ENCODE results near the gene MPND.
A peak's percentile ranks its signal among the peaks of the same experiment; 100 is the strongest.

Gene MPND

DNA sequence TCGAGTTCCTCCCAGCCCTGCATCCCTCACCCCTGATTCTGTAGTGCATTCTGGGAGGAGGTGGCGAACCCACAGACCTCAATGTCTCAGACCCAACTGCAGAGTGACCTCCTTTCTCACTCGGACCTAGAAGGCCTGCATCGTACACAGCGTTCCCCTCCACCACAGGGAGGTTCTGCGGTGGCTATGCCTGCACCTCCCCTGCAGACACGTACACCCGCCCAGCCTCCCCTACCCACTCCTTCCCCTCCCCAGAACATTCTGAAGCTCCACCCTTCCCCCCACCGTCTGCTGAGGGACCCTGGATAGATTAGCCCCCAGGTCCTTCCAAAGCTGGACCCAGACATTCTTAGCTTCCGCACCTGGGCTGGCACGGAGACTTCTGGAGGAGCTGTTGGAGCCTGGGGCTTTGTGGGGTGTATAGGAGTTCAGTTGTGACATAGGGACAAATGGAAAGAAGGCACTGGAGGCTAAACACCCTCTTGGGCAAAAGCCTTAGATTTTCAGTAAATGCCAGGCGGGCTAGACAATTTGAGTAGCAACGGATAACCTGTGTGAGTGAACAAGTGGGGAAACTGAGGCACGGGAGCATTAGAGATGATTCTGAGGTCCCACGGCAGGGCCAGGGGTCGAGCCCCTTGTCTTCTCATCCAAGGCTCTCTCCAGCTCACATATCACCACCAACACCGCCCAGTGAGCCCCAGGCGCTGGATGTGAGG is 39.4 kb upstream of the MPND start:
- Histone ChIP-seq H3K4me3 (ENCODE audit: insufficient read depth, low read depth, low read length) (peak overlapping the region; percentile 53), H3K9me3 (ENCODE audit: control insufficient read depth, low read length) (no peaks in the 10 kb centered on the region), H3K27me3 (ENCODE audit: control insufficient read depth, insufficient read depth, low read length, poor library complexity, severe bottlenecking) (no peaks in the 10 kb centered on the region), H3K36me3 (ENCODE audit: control insufficient read depth, insufficient read depth, low read length) (peaks cover 4% of the 10 kb centered on the region), H3K4me1 (ENCODE audit: control insufficient read depth, insufficient read depth, low read length) (peaks cover 4% of the 10 kb centered on the region), H3K27ac (ENCODE audit: insufficient read depth, low read depth, low read length, poor library complexity, severe bottlenecking) (no peak overlapping the region)
- WGBS, 2 experiments = 65 to 68% methylated on average over 18 of the region's 18 CpGs

DNA sequence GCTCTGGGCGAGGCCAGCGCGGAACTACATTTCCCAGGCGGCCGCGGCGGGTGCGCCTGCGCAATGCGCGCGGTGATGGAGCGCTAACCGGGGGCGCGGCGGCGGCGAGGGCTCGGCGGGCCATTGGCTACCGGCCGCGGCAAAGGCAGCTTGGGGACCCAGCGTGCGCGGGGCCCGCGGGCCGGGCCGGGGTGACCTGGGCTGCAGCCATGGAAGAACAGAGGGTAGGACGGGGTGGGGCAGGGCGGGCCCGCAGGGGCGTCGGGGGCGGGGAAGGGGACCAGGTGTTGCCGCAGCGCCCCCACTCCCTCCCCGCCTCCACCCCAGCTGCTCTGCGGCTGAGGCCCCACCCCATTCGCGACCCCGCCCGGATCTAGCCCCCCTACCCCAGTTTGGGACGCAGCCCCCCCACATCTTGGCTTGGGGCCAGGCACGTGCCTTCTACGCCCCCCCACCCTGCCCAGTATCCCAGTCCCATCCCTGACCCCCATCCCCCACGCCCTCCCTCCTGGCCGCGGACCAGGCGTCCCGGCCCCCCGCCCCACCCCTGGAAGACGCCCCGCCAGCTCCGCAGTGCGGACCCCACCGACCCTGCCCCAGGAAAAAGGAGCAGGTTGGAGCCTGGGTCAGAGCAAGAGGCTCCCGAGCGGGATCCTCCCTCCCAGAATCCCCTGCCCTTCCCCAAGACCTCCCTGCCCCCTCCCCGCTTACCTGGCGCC is 38.7 kb upstream of the MPND start, which contains the start of gene FSD1:
TSS of gene FSD1 (plus strand) at position 61 of the 719 bp plus-strand sequence. CDS start at position 210, 149 bp downstream.
- 3% methylated on average over 52 to 63 of the region's 63 CpGs for WGBS, 2 experiments
- Histone ChIP-seq H3K9me3 (ENCODE audit: control insufficient read depth, low read length) (no peaks in the 10 kb centered on the region), H3K27ac (ENCODE audit: insufficient read depth, low read depth, low read length, poor library complexity, severe bottlenecking) (no peak within 1 kb of the TSS), H3K36me3 (ENCODE audit: control insufficient read depth, insufficient read depth, low read length) (peaks cover 4% of the 10 kb centered on the region), H3K4me3 (ENCODE audit: insufficient read depth, low read depth, low read length) (peak within 1 kb of the TSS; percentile 53), H3K27me3 (ENCODE audit: control insufficient read depth, insufficient read depth, low read length, poor library complexity, severe bottlenecking) (no peaks in the 10 kb centered on the region), H3K4me1 (ENCODE audit: control insufficient read depth, insufficient read depth, low read length) (peaks cover 4% of the 10 kb centered on the region)

DNA sequence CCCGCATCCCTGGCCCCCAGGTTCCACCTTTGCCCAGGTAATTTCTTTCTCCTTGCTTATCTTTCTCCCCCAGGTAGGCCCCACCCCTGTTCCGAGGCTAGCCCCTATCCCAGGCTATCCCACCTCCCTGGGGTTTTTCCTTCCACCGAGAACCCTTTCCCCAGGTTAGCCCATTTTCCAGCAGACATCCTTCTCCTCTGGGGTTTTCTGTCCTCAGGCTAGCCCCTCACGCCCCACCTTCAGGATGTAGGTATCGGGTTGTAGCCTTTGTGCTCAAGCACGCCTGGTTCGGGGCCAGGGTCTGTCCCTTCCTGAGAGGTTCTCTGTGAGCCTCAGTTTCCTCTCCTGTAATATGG is 38.1 kb upstream of the MPND start:
- 80 to 81% methylated on average over 7 of the region's 7 CpGs for WGBS, 2 experiments
- H3K9me3 ChIP-seq (ENCODE audit: control insufficient read depth, low read length) = no peaks in the 10 kb centered on the region
- H3K4me3 ChIP-seq (ENCODE audit: insufficient read depth, low read depth, low read length) = peak overlapping the region; percentile 53
- peaks cover 4% of the 10 kb centered on the region for H3K4me1 ChIP-seq (ENCODE audit: control insufficient read depth, insufficient read depth, low read length)
- H3K27me3 ChIP-seq (ENCODE audit: control insufficient read depth, insufficient read depth, low read length, poor library complexity, severe bottlenecking) = no peaks in the 10 kb centered on the region
- H3K27ac ChIP-seq (ENCODE audit: insufficient read depth, low read depth, low read length, poor library complexity, severe bottlenecking) = no peak overlapping the region
- peaks cover 6% of the 10 kb centered on the region for H3K36me3 ChIP-seq (ENCODE audit: control insufficient read depth, insufficient read depth, low read length)

- WGBS, 2 experiments = 94 to 96% methylated on average over 16 of the region's 16 CpGs
- no peaks in the 10 kb centered on the region for H3K27me3 ChIP-seq (ENCODE audit: control insufficient read depth, insufficient read depth, low read length, poor library complexity, severe bottlenecking)
- no peak overlapping the region for H3K4me3 ChIP-seq (ENCODE audit: insufficient read depth, low read depth, low read length)
- H3K27ac ChIP-seq (ENCODE audit: insufficient read depth, low read depth, low read length, poor library complexity, severe bottlenecking) = no peak overlapping the region
- peaks cover 4% of the 10 kb centered on the region for H3K4me1 ChIP-seq (ENCODE audit: control insufficient read depth, insufficient read depth, low read length)
- peaks cover 10% of the 10 kb centered on the region for H3K36me3 ChIP-seq (ENCODE audit: control insufficient read depth, insufficient read depth, low read length)
- no peaks in the 10 kb centered on the region for H3K9me3 ChIP-seq (ENCODE audit: control insufficient read depth, low read length)
These were observed 37.7 kb upstream of the MPND start for GRCh38 chr19:4305659-4306058.

- WGBS, 2 experiments = 94% methylated on average over 22 of the region's 22 CpGs
- no peaks in the 10 kb centered on the region for H3K9me3 ChIP-seq (ENCODE audit: control insufficient read depth, low read length)
- H3K36me3 ChIP-seq (ENCODE audit: control insufficient read depth, insufficient read depth, low read length) = peaks cover 28% of the 10 kb centered on the region
- H3K4me3 ChIP-seq (ENCODE audit: insufficient read depth, low read depth, low read length) = no peak overlapping the region
- no peaks in the 10 kb centered on the region for H3K4me1 ChIP-seq (ENCODE audit: control insufficient read depth, insufficient read depth, low read length)
- no peaks in the 10 kb centered on the region for H3K27me3 ChIP-seq (ENCODE audit: control insufficient read depth, insufficient read depth, low read length, poor library complexity, severe bottlenecking)
- H3K27ac ChIP-seq (ENCODE audit: insufficient read depth, low read depth, low read length, poor library complexity, severe bottlenecking) = no peak overlapping the region
These were observed 32.9 kb upstream of the MPND start for GRCh38 chr19:4310247-4311121.

- Histone ChIP-seq H3K27me3 (ENCODE audit: control insufficient read depth, insufficient read depth, low read length, poor library complexity, severe bottlenecking) (no peaks in the 10 kb centered on the region), H3K36me3 (ENCODE audit: control insufficient read depth, insufficient read depth, low read length) (peaks cover 45% of the 10 kb centered on the region), H3K4me1 (ENCODE audit: control insufficient read depth, insufficient read depth, low read length) (no peaks in the 10 kb centered on the region), H3K9me3 (ENCODE audit: control insufficient read depth, low read length) (peaks cover 3% of the 10 kb centered on the region), H3K27ac (ENCODE audit: insufficient read depth, low read depth, low read length, poor library complexity, severe bottlenecking) (no peak overlapping the region), H3K4me3 (ENCODE audit: insufficient read depth, low read depth, low read length) (no peak overlapping the region)
- WGBS, 2 experiments = 86 to 91% methylated on average over 11 of the region's 12 CpGs
These were observed 29.4 kb upstream of the MPND start for GRCh38 chr19:4313847-4314490.

DNA sequence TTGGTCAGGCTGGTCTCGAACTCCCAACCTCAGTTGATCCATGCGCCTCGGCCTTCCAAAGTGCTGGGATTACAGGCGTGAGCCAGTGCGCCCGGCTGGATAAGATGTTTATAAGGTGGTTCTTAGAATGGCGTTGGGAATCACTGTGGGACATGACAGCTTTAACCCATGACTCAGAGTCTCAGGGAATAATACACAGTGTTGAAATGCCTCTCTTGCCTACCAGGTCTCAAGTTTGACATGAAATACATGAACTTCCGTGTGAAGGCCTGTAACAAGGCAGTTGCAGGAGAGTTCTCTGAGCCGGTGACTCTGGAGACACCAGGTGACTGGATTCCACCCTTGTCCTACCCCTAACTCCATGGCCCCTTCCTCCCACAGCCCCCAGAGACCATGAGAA is 26.4 kb upstream of the MPND start:
- Histone ChIP-seq H3K4me1 (ENCODE audit: control insufficient read depth, insufficient read depth, low read length) (no peaks in the 10 kb centered on the region), H3K36me3 (ENCODE audit: control insufficient read depth, insufficient read depth, low read length) (peaks cover 34% of the 10 kb centered on the region), H3K9me3 (ENCODE audit: control insufficient read depth, low read length) (peaks cover 3% of the 10 kb centered on the region), H3K27me3 (ENCODE audit: control insufficient read depth, insufficient read depth, low read length, poor library complexity, severe bottlenecking) (no peaks in the 10 kb centered on the region), H3K27ac (ENCODE audit: insufficient read depth, low read depth, low read length, poor library complexity, severe bottlenecking) (no peak overlapping the region), H3K4me3 (ENCODE audit: insufficient read depth, low read depth, low read length) (no peak overlapping the region)
- 94% methylated on average over 9 of the region's 9 CpGs for WGBS, 2 experiments

DNA sequence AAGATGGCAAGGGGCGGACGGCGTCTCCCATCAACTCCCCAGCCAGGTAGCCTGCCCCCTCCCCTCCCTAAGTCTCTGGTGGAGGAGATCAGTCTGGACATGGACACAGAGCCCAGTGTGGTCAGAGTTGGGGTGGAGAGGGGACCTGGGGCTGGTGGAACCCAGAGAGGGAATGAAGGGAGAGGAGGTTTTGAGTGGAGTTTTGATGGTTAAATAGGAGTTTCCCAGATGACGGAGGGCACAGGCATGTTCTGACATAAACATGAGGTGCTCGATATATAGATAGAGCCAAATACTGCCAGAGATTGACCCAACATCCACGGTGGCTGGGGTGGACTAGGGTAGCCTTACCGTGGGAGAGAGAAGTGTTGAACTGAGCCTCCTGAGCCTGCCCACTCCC is 24.9 kb upstream of the MPND start:
- Histone ChIP-seq H3K9me3 (ENCODE audit: control insufficient read depth, low read length) (peaks cover 3% of the 10 kb centered on the region), H3K4me1 (ENCODE audit: control insufficient read depth, insufficient read depth, low read length) (no peaks in the 10 kb centered on the region), H3K27me3 (ENCODE audit: control insufficient read depth, insufficient read depth, low read length, poor library complexity, severe bottlenecking) (no peaks in the 10 kb centered on the region), H3K27ac (ENCODE audit: insufficient read depth, low read depth, low read length, poor library complexity, severe bottlenecking) (no peak overlapping the region), H3K4me3 (ENCODE audit: insufficient read depth, low read depth, low read length) (no peak overlapping the region), H3K36me3 (ENCODE audit: control insufficient read depth, insufficient read depth, low read length) (peaks cover 27% of the 10 kb centered on the region)
- 97% methylated on average over 7 of the region's 7 CpGs for WGBS, 2 experiments

- Histone ChIP-seq H3K4me3 (ENCODE audit: insufficient read depth, low read depth, low read length) (no peak overlapping the region), H3K27ac (ENCODE audit: insufficient read depth, low read depth, low read length, poor library complexity, severe bottlenecking) (no peak overlapping the region), H3K4me1 (ENCODE audit: control insufficient read depth, insufficient read depth, low read length) (no peaks in the 10 kb centered on the region), H3K27me3 (ENCODE audit: control insufficient read depth, insufficient read depth, low read length, poor library complexity, severe bottlenecking) (no peaks in the 10 kb centered on the region), H3K9me3 (ENCODE audit: control insufficient read depth, low read length) (peaks cover 3% of the 10 kb centered on the region), H3K36me3 (ENCODE audit: control insufficient read depth, insufficient read depth, low read length) (peaks cover 25% of the 10 kb centered on the region)
- WGBS, 2 experiments = 95 to 97% methylated on average over 2 of the region's 2 CpGs
These were observed 24.2 kb upstream of the MPND start for GRCh38 chr19:4319067-4319718.
